ENCODE data around the gene EXPH5.

- TF ChIP-seq CTCF (conservative IDR thresholded peaks at IDR 0.05 in 1 of 2, IDR thresholded peaks at IDR 0.05 in 1 of 2; ENCODE audit: extremely low read depth in 1 of 2, insufficient read depth in 1 of 2, low read depth in 1 of 2, low read length in 2 of 2) (no peak), EZH2 (IDR thresholded peaks at IDR 0.05; ENCODE audit: borderline replicate concordance, low read length) (no peak)
Observed at GRCh38 chr11:108524422-108524821, 69.1 kb downstream of the EXPH5 start.

Data from mammary epithelial cell (primary cell).